Measurements from ENCODE around the gene PAX4. TPM values are rescaled to one million over a fixed set of nuclear protein-coding genes. Genes with fewer than 3 reads are reported as not detected.
A peak's percentile ranks its signal among the peaks of the same experiment; 100 is the strongest.

Gene PAX4
- total and polyA plus RNA-seq, 9 of the 15 experiments (the other 6 are each of a cell fraction or from before 2014, with no cell fraction given), result not detected

DNA sequence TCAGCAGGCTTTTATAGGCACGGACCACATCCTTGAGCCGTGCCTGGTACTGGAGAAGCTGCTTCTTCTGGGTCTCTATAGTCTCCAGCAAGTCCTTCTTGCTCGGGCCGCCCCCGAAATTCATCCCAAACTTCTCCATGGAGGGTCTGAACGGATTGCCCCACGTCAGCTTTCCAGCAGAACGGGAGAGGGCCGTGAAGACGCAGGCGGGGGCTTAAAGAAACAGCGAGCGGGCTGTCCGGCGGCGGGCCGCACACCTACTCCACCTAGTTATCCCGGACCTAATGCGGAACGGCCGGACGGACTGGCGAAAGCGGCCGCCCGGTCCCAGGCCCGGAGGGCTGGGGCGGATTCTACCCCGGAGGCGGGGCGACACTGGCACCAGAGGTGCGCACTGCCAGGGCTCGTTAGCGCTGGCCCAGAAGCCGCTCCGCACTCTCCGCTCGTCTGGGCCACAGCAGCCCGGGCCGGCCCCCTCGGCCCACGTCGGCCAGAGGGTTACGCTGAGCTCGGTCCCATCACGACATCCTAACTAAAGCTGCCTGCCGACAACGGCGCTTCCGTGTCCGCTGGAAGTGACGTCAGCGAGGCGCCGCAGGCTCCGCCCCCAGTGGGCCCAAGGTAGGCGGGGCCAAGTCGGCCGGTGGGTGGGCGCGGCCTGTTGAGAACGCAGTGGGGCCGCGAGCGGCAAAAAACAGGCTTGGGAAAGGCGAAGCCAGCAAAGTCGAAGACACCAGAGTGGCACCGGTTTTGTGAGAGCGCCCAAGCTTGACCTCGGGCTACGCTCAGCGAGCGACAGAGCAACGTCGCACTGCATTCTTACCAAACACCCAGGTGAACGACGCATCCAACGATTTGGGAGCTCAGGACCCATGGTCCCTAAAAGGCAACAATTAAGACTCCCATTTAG, 32.6 kb downstream of the PAX4 start, which contains the start of gene GCC1 (continued):
- TF ChIP-seq, protein P1, sequence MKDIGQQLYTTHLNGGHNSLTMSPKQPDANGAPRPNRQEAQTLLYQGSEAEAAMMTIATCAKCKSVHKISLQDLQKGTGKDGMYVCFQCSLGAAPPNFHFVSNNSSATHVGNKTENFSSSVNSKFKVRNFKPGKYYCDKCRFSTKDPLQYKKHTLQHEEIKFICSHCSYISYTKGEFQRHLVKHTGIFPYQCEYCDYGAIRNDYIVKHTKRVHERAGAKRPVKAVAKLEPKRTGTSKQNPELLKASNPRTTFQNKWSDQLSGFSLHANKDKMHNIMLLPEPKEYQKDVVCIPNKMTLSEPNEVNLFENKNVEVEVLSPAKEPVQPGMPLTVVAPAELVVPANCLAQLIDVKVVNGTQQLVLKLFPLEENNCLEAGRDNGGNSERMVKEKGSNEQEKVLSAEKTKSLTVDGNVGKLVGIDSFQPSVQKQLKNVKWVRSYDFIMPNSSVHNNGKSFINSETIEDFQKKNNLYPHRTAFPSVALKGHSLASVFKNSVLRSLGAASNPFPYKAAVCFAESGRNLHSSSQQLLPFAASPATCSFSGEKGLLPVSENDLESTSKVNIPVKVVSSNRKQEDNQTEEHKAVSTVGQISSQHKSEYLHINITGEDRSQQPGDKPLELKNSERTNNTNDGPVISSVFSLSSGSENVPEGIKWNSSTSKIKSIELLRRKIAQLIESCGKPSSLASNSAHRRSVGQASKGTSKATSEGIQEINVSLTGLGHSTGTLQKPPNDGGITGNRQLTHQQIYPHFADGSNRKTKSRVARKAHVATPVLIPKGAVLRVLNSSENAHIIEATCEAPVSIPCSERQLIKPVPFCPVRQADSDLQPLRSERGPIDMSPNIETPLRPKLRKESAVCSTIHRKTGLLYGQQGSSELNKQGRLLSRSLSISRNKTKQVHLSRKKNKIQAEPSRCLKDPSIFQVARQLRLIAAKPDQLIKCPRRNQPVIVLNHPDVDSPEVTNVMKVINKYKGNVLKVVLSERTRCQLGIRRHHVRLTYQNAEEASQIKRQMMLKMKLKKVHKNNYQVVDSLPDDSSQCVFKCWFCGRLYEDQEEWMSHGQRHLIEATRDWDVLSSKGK (CRISPR knock-in tag; IDR thresholded peaks at IDR 0.05), result no peak
- TF ChIP-seq ZNF780A (CRISPR knock-in tag; IDR thresholded peaks at IDR 0.05) (no peak), ZNF354B (CRISPR knock-in tag; IDR thresholded peaks at IDR 0.05) (0 out of 2 replicates have a peak, but pooled peaks have one; percentile 22), HSF4 (CRISPR knock-in tag; IDR thresholded peaks at IDR 0.05; ENCODE audit: borderline replicate concordance) (no peak), ZNF253 (CRISPR knock-in tag; conservative IDR thresholded peaks at IDR 0.05) (no peak), ESRRA (IDR thresholded peaks at IDR 0.05; ENCODE audit: borderline replicate concordance, low read depth) (peak; percentile 73; the same call in 1 of the 2 replicates), THRAP3 (IDR thresholded peaks at IDR 0.05; ENCODE audit: borderline replicate concordance) (no peak; the same call in 1 of the 2 replicates), ZNF197 (CRISPR knock-in tag; IDR thresholded peaks at IDR 0.05; ENCODE audit: low read depth) (no peak), FOXA1 (IDR thresholded peaks at IDR 0.05; ENCODE audit: borderline replicate concordance) (no peak), ZNF830 (CRISPR knock-in tag; IDR thresholded peaks at IDR 0.05) (no peak), SMARCC2 (IDR thresholded peaks at IDR 0.05; ENCODE audit: low read depth) (no peak), MCM7 (IDR thresholded peaks at IDR 0.05) (no peak), MCM2 (IDR thresholded peaks at IDR 0.05; ENCODE audit: low read depth) (no peak), MIER1 (IDR thresholded peaks at IDR 0.05; ENCODE audit: low read depth) (no peak), ZNF174 (CRISPR knock-in tag; IDR thresholded peaks at IDR 0.05) (peak; percentile 46; the same call in 1 of the 2 replicates), ELF4 (CRISPR knock-in tag; IDR thresholded peaks at IDR 0.05) (no peak)
- TF ChIP-seq, protein P2, sequence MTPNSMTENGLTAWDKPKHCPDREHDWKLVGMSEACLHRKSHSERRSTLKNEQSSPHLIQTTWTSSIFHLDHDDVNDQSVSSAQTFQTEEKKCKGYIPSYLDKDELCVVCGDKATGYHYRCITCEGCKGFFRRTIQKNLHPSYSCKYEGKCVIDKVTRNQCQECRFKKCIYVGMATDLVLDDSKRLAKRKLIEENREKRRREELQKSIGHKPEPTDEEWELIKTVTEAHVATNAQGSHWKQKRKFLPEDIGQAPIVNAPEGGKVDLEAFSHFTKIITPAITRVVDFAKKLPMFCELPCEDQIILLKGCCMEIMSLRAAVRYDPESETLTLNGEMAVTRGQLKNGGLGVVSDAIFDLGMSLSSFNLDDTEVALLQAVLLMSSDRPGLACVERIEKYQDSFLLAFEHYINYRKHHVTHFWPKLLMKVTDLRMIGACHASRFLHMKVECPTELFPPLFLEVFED (CRISPR knock-in tag; conservative IDR thresholded peaks at IDR 0.05), result peak; percentile 77; the same call in 1 of the 2 replicates
- TF ChIP-seq, protein P3, sequence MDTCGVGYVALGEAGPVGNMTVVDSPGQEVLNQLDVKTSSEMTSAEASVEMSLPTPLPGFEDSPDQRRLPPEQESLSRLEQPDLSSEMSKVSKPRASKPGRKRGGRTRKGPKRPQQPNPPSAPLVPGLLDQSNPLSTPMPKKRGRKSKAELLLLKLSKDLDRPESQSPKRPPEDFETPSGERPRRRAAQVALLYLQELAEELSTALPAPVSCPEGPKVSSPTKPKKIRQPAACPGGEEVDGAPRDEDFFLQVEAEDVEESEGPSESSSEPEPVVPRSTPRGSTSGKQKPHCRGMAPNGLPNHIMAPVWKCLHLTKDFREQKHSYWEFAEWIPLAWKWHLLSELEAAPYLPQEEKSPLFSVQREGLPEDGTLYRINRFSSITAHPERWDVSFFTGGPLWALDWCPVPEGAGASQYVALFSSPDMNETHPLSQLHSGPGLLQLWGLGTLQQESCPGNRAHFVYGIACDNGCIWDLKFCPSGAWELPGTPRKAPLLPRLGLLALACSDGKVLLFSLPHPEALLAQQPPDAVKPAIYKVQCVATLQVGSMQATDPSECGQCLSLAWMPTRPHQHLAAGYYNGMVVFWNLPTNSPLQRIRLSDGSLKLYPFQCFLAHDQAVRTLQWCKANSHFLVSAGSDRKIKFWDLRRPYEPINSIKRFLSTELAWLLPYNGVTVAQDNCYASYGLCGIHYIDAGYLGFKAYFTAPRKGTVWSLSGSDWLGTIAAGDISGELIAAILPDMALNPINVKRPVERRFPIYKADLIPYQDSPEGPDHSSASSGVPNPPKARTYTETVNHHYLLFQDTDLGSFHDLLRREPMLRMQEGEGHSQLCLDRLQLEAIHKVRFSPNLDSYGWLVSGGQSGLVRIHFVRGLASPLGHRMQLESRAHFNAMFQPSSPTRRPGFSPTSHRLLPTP (IDR thresholded peaks at IDR 0.05; ENCODE audit: borderline replicate concordance, extremely low read depth, insufficient read length), result no peak
- TF ChIP-seq, protein P4, sequence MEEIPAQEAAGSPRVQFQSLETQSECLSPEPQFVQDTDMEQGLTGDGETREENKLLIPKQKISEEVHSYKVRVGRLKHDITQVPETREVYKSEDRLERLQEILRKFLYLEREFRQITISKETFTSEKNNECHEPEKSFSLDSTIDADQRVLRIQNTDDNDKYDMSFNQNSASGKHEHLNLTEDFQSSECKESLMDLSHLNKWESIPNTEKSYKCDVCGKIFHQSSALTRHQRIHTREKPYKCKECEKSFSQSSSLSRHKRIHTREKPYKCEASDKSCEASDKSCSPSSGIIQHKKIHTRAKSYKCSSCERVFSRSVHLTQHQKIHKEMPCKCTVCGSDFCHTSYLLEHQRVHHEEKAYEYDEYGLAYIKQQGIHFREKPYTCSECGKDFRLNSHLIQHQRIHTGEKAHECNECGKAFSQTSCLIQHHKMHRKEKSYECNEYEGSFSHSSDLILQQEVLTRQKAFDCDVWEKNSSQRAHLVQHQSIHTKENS (CRISPR knock-in tag; IDR thresholded peaks at IDR 0.05), result no peak

Measured in K562 (cell line).